ENCODE measurements around the gene NSRP1. TPM values are rescaled to one million over a fixed set of nuclear protein-coding genes. Genes with fewer than 3 reads are reported as not detected.

NSRP1 gene
- total RNA-seq, 1 donor from 2014 or later, result 11.1 TPM

DNA sequence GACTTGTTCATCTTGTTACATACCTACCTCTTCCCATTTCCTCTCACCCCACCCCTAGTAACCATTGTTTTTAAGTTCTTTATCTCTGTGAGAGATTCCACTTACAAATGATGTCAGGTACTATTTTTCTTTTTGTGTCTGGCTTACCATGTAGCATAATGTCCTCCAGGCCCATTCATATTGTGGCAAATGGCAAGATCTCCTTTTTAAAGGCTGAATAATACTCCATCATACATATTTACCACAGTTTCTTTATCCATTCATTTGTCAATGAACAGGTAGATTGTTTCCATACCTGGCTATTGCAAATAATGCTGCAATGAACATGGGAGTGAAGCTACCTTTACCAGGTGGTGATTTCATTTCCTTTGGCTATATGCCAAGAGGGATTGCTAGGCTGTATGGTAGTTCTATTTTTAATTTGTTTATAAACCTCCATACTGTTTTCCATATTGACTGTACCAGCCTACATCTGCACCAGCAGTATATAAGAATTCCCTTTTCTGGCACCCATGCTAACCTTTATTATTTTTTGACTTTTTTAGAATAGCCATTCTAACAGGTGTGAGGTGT is 53.9 kb downstream of the NSRP1 start:
- DNase-seq (ENCODE audit: low read depth), result no peak
- H3K4me3 ChIP-seq (ENCODE audit: low read depth, low read length), result no peak overlapping the region
- H3K36me3 ChIP-seq (ENCODE audit: control insufficient read depth, insufficient read depth, low read length), result no peaks in the 10 kb centered on the region
- TF ChIP-seq, protein P1, sequence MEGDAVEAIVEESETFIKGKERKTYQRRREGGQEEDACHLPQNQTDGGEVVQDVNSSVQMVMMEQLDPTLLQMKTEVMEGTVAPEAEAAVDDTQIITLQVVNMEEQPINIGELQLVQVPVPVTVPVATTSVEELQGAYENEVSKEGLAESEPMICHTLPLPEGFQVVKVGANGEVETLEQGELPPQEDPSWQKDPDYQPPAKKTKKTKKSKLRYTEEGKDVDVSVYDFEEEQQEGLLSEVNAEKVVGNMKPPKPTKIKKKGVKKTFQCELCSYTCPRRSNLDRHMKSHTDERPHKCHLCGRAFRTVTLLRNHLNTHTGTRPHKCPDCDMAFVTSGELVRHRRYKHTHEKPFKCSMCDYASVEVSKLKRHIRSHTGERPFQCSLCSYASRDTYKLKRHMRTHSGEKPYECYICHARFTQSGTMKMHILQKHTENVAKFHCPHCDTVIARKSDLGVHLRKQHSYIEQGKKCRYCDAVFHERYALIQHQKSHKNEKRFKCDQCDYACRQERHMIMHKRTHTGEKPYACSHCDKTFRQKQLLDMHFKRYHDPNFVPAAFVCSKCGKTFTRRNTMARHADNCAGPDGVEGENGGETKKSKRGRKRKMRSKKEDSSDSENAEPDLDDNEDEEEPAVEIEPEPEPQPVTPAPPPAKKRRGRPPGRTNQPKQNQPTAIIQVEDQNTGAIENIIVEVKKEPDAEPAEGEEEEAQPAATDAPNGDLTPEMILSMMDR (IDR thresholded peaks at IDR 0.05; ENCODE audit: insufficient read depth, low read length, poor library complexity, severe bottlenecking), result no peak
- H3K27me3 ChIP-seq (ENCODE audit: control insufficient read depth, insufficient read depth, low read length), result no peaks in the 10 kb centered on the region

DNA sequence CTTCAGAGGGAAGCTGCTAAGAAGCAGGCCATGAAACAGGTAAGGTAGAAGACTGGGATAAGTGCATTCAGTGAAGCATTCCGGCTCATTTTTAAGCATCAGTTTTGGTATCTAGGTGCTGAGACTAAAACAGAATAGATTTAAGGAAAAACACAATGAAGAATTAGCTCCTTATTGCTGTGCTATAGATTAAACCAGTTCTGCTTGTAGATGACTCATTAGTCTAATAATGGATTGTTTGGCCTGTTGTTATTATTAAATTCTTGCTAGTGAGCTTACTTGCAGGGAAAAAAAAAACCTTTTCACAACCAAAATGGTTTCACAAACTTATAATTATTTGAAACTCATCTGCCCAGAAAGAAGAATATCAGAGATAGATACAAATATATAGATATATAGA is 55.9 kb downstream of the NSRP1 start:
- TF ChIP-seq, protein P1 (IDR thresholded peaks at IDR 0.05; ENCODE audit: insufficient read depth, low read length, poor library complexity, severe bottlenecking), result no peak
- DNase-seq (ENCODE audit: low read depth), result no peak

DNA sequence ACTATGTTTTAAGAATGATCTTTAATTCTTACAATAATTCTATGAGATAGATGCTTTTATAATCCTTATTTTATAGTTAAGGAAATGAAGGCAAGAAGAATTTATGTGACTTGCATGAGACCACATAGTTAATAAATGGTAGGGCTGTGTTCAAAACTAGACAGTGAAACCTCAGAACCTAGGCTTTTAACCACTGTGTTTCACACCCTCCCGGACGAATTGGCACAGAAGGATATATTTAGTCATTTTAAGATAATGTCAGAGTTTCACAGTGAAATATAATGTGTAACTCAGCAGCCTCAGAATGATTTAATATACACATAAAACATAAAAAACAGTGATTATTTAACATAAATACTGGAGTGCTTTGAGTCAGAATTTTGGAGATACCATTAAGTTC is 57.0 kb downstream of the NSRP1 start:
- no peak for DNase-seq (ENCODE audit: low read depth)
- no peaks in the 10 kb centered on the region for H3K27me3 ChIP-seq (ENCODE audit: control insufficient read depth, insufficient read depth, low read length)
- TF ChIP-seq, protein P1 (IDR thresholded peaks at IDR 0.05; ENCODE audit: insufficient read depth, low read length, poor library complexity, severe bottlenecking), result no peak
- H3K36me3 ChIP-seq (ENCODE audit: control insufficient read depth, insufficient read depth, low read length), result no peaks in the 10 kb centered on the region
- no peak overlapping the region for H3K4me3 ChIP-seq (ENCODE audit: low read depth, low read length)

More for the DNA sequence above, 55.9 kb downstream of the NSRP1 start:
- H3K4me3 ChIP-seq (ENCODE audit: low read depth, low read length), result no peak overlapping the region
- H3K36me3 ChIP-seq (ENCODE audit: control insufficient read depth, insufficient read depth, low read length), result no peaks in the 10 kb centered on the region
- no peaks in the 10 kb centered on the region for H3K27me3 ChIP-seq (ENCODE audit: control insufficient read depth, insufficient read depth, low read length)

DNA sequence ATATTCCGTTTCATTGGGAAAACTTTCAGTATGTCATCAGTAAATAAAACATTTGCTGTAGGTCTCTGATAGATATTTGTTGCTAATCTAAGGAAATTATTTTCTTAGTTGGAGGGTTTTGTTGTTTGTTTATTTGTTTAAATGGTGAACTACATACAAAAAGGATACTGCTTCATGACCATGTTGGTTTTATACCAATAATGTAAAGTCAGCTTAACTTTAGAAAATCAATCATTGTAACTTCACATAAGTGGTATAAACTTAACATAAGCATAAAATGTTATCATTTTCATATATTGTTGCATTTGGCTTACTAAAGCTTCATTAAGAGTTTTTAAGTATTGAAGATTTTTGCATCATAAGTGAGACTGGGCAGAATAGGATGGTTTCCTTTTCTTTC is 57.9 kb downstream of the NSRP1 start:
- no peak for DNase-seq (ENCODE audit: low read depth)
- H3K4me3 ChIP-seq (ENCODE audit: low read depth, low read length), result no peak overlapping the region
- TF ChIP-seq, protein P1 (IDR thresholded peaks at IDR 0.05; ENCODE audit: insufficient read depth, low read length, poor library complexity, severe bottlenecking), result no peak
- H3K27me3 ChIP-seq (ENCODE audit: control insufficient read depth, insufficient read depth, low read length), result no peaks in the 10 kb centered on the region
- no peaks in the 10 kb centered on the region for H3K36me3 ChIP-seq (ENCODE audit: control insufficient read depth, insufficient read depth, low read length)

DNA sequence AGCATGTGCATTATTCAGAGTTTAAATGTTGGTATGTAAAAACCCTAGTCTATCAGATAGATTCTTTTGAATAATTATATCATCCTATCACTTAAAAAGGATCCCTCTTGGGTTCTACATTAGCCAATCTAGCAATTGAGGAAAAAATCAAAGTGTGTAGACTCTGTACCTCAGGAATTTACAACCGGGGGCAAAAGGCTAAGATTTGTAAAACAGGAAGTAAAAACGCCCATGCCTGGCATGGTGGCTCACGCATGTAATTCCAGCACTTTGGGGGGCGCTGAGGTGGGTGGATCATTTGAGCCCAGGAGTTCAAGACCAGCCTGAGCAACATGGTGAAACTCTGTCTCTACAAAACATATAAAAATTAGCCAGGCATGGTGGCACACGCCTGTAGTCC is 60.2 kb downstream of the NSRP1 start:
- Histone ChIP-seq H3K4me3 (ENCODE audit: low read depth, low read length) (no peak overlapping the region), H3K27me3 (ENCODE audit: control insufficient read depth, insufficient read depth, low read length) (no peaks in the 10 kb centered on the region), H3K36me3 (ENCODE audit: control insufficient read depth, insufficient read depth, low read length) (no peaks in the 10 kb centered on the region)
- DNase-seq (ENCODE audit: low read depth), result no peak
- TF ChIP-seq, protein P1 (IDR thresholded peaks at IDR 0.05; ENCODE audit: insufficient read depth, low read length, poor library complexity, severe bottlenecking), result no peak

DNA sequence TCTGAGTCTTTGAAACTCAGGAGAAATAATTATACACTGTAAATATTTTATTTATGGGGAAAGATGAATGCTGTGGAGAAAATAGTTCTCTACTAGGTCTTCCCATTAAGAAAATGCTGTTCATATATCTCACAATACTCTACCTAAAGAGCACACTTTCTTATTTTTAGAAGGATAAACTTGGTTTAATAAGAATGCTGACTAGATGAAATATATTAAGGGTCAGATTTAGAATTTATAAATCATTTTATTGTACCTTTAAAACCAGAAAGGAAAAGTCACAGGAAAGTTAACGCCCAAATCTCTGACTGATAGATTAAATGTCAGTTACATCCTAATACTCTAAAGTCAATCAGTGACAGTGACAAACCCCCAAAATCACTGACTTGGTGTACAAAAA is 70.1 kb downstream of the NSRP1 start:
- no peak overlapping the region for H3K4me3 ChIP-seq (ENCODE audit: low read depth, low read length)

More for the DNA sequence above, 70.1 kb downstream of the NSRP1 start:
- DNase-seq (ENCODE audit: low read depth), result no peak
- no peaks in the 10 kb centered on the region for H3K27me3 ChIP-seq (ENCODE audit: control insufficient read depth, insufficient read depth, low read length)
- H3K36me3 ChIP-seq (ENCODE audit: control insufficient read depth, insufficient read depth, low read length), result peaks cover 2% of the 10 kb centered on the region
- TF ChIP-seq, protein P1 (IDR thresholded peaks at IDR 0.05; ENCODE audit: insufficient read depth, low read length, poor library complexity, severe bottlenecking), result no peak
